ENCODE data around the gene CACNA1D.

The CACNA1D gene

DNA sequence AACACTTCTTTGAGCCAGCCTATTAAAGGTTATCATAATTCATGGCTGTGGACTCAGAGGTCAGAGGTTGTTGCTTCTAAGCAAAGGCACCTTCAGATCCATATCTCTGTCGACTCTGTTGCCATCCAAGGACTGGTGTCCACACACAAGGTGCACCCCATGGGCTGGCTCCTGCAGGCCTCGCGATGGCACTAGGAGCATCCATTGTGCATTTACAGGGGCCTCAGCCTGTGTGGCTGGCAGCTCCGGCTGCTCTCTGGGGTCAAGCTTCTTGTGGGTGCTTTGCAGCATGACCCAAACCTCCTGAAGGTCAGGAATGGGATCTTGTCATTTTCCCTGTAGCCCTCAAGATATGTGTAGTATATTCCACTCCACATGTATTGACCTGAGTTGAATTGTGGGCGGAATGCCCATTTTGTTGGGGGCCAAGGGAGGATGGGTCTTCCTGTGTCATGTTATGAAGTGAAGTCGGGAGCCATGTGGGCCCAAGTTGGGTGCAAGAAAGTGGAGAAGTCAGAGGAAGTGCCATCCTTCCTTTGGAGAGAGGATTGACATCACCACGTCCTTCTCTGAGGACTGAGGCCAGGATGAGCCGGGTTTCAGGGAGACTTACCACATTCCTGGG is 308.0 kb downstream of the CACNA1D start:
- no peaks in the 10 kb centered on the region for H3K27me3 ChIP-seq (ENCODE audit: low read depth, low read length)
- TF ChIP-seq, protein P1, sequence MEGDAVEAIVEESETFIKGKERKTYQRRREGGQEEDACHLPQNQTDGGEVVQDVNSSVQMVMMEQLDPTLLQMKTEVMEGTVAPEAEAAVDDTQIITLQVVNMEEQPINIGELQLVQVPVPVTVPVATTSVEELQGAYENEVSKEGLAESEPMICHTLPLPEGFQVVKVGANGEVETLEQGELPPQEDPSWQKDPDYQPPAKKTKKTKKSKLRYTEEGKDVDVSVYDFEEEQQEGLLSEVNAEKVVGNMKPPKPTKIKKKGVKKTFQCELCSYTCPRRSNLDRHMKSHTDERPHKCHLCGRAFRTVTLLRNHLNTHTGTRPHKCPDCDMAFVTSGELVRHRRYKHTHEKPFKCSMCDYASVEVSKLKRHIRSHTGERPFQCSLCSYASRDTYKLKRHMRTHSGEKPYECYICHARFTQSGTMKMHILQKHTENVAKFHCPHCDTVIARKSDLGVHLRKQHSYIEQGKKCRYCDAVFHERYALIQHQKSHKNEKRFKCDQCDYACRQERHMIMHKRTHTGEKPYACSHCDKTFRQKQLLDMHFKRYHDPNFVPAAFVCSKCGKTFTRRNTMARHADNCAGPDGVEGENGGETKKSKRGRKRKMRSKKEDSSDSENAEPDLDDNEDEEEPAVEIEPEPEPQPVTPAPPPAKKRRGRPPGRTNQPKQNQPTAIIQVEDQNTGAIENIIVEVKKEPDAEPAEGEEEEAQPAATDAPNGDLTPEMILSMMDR (IDR thresholded peaks at IDR 0.05; ENCODE audit: low read depth, low read length) = no peak
- TF ChIP-seq EZH2phosphoT487 (IDR thresholded peaks at IDR 0.05; ENCODE audit: low read depth) = no peak
- H3K79me2 ChIP-seq (ENCODE audit: low read length) = no peaks in the 10 kb centered on the region
- H3K4me2 ChIP-seq (ENCODE audit: low read length) = no peak overlapping the region
- no peak overlapping the region for H3K27ac ChIP-seq (ENCODE audit: low read length)
- H2AFZ ChIP-seq (ENCODE audit: low read depth, low read length) = no peak overlapping the region
- H4K20me1 ChIP-seq (ENCODE audit: insufficient read depth, low read length) = no peaks in the 10 kb centered on the region
- H3K9ac ChIP-seq (ENCODE audit: low read length) = no peak overlapping the region
- H3K4me3 ChIP-seq (ENCODE audit: low read length) = no peak overlapping the region
- H3K36me3 ChIP-seq (replicated peaks; ENCODE audit: low read depth, low read length) = no peaks in the 10 kb centered on the region
- H3K9me3 ChIP-seq (ENCODE audit: insufficient read depth, low read length) = no peaks in the 10 kb centered on the region
- peaks cover 14% of the 10 kb centered on the region for H3K4me1 ChIP-seq (ENCODE audit: low read length)

DNA sequence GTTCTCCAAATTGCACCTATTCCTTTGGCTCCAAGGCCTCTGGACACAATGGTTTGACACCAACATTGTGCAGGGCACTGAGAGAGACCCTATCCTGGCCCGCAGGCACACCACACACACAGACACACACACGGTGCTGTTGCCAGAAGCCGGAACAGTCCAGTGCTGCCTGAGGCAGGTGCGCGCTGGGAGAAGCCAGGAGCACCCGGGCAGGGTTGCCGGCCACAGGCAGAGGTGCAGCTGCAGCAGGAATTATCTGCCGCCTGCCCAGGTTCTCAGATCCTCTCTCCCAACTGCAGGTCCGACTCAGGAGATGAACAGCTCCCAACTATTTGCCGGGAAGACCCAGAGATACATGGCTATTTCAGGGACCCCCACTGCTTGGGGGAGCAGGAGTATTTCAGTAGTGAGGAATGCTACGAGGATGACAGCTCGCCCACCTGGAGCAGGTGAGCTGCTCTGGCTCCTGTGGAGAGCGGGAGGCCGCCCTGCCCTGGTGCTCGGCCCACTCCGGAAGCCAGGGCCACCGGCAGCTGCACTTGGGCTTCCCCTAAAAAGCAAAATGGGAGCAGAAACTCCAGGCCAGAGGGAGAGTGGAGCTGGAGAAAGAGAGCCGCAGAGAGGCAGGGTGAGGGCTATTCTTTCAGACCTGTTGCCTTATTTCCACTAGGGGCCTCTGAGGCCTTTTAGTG is 308.9 kb downstream of the CACNA1D start:
- Histone ChIP-seq H3K27me3 (ENCODE audit: low read depth, low read length) (no peaks in the 10 kb centered on the region), H3K4me3 (ENCODE audit: low read length) (no peak overlapping the region), H3K9ac (ENCODE audit: low read length) (no peak overlapping the region), H3K4me2 (ENCODE audit: low read length) (no peak overlapping the region), H3K27ac (ENCODE audit: low read length) (no peak overlapping the region), H3K36me3 (replicated peaks; ENCODE audit: low read depth, low read length) (no peaks in the 10 kb centered on the region), H3K4me1 (ENCODE audit: low read length) (peaks cover 18% of the 10 kb centered on the region), H4K20me1 (ENCODE audit: insufficient read depth, low read length) (no peaks in the 10 kb centered on the region), H3K79me2 (ENCODE audit: low read length) (no peaks in the 10 kb centered on the region), H3K9me3 (ENCODE audit: insufficient read depth, low read length) (no peaks in the 10 kb centered on the region), H2AFZ (ENCODE audit: low read depth, low read length) (no peak overlapping the region)
- TF ChIP-seq, protein P1 (IDR thresholded peaks at IDR 0.05; ENCODE audit: low read depth, low read length) = no peak
- TF ChIP-seq EZH2phosphoT487 (IDR thresholded peaks at IDR 0.05; ENCODE audit: low read depth) = no peak

DNA sequence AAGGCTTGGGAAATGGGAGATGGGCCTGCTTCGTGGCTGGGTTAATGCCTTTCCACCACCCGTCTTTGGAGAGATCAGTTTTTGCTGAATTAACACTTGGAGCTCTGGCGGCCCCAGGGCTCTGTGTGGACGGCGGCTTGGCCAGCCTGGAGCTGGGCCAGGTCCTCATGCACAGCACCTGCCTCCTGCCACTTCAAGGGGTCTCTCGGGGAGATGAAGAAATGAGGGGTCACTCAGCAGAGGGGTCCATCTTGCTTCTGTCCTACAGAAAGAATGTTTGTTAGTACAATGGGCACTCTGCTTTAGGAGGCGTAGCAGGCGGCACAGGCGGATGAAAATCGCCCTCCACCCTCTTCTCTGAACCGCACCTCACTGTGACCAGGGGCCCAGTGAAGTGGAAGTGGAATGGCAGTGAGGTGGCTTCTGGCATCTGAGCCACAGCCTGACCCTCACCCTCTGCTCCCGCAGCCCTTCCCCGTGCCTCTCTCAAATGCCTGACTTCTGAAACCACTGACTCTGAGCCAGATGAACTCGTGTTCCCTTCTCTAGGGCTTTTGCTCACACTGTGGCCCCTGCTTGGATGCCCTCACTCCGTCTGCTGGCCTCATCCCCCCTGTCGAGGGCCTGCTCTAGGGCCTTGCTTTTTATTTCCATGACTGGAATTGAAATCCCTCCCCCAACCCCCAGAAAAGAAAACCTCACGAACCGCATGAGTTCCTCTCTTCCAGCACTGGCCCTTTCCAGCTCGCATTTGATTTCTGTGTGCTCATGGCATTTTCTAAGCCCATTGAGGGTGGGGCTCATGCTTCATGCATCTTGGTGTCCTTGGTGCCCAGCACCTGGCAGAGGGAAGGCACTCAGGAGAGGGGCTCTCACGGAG is 309.6 kb downstream of the CACNA1D start:
- Histone ChIP-seq H3K4me2 (ENCODE audit: low read length) (no peak overlapping the region), H3K79me2 (ENCODE audit: low read length) (no peaks in the 10 kb centered on the region), H3K9me3 (ENCODE audit: insufficient read depth, low read length) (no peaks in the 10 kb centered on the region), H3K36me3 (replicated peaks; ENCODE audit: low read depth, low read length) (no peaks in the 10 kb centered on the region), H3K4me1 (ENCODE audit: low read length) (peaks cover 18% of the 10 kb centered on the region), H3K4me3 (ENCODE audit: low read length) (no peak overlapping the region), H3K9ac (ENCODE audit: low read length) (no peak overlapping the region), H3K27me3 (ENCODE audit: low read depth, low read length) (no peaks in the 10 kb centered on the region), H3K27ac (ENCODE audit: low read length) (no peak overlapping the region), H4K20me1 (ENCODE audit: insufficient read depth, low read length) (no peaks in the 10 kb centered on the region), H2AFZ (ENCODE audit: low read depth, low read length) (no peak overlapping the region)
- TF ChIP-seq, protein P1 (IDR thresholded peaks at IDR 0.05; ENCODE audit: low read depth, low read length) = no peak
- TF ChIP-seq EZH2phosphoT487 (IDR thresholded peaks at IDR 0.05; ENCODE audit: low read depth) = no peak

Measured in OCI-LY3 (cell line).